Coronary artery (tissue), 2 donors: Measurements from ENCODE around the gene CHD1L.
"Not testable (repeated sequence)": the region's sequence is repeated elsewhere in the genome, so short reads cannot be mapped to it uniquely, and the experiment has no call there.

Experiments
- DNase-seq: peaks from one replicate; pipeline ENCODE4 v3.0.0-alpha.2; 2017; ENCODE audit warnings: low spot score
- H3K27ac ChIP-seq, 2 donors: fragments of 200-600 bp; sonication (generic); one replicate each; pipeline ENCODE4 v1.5.1; 2016 to 2019
- H3K4me3 ChIP-seq: fragments of 200-600 bp; sonication (generic); 2 replicates; pipeline ENCODE4 v1.5.1; 2016; ENCODE audit warnings: mild to moderate bottlenecking, moderate library complexity
- TF ChIP-seq, protein P1 (sequence below): fragments of 200-600 bp; sonication (generic); IDR thresholded peaks from one replicate; pipeline ENCODE4 v1.5.1; 2019; ENCODE audit warnings: antibody characterized with exemption

CHD1L gene

DNA sequence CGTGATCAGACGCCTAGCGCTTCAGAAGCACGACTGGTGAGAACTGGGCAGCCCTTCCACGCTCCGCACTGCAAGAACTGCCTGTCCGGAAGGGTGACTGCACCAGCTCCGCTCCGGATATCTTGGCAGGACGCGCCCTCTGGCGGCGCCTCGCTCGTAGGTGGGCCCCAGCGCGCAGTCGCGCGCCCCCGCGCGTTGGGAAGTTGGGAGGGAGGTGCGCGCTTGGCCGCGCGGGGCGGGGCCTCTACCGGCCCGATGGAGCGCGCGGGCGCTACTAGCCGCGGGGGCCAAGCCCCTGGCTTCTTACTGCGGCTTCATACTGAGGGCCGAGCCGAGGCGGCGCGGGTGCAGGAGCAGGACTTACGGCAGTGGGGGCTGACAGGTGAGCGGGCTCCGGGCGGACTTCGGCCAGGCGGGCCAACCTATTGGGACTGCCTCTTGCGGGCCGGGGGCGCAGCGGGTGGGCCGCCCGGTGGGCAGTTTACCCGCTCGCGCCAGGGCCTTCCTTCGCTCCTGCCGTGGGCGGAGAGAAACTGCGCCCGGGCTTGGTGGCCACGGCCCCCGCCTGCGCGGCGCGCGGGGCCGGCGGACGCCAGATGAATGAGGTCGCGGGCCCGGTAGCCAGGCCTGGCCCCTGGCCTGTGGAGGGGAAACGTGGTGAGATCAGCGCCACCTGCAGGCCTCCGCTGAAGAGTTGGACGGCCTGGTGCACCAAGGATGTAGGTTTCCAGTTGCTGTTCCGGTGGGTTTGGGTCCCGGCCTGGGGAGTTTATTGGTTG is at the start of gene CHD1L:
Gene CHD1L, plus strand, starts transcription at position 236 of the 779 bp plus-strand sequence. Its CDS starts 20 bp downstream, at position 256.
- H3K27ac ChIP-seq = peak within 1 kb of the TSS; percentile 93
- TF ChIP-seq, protein P1, sequence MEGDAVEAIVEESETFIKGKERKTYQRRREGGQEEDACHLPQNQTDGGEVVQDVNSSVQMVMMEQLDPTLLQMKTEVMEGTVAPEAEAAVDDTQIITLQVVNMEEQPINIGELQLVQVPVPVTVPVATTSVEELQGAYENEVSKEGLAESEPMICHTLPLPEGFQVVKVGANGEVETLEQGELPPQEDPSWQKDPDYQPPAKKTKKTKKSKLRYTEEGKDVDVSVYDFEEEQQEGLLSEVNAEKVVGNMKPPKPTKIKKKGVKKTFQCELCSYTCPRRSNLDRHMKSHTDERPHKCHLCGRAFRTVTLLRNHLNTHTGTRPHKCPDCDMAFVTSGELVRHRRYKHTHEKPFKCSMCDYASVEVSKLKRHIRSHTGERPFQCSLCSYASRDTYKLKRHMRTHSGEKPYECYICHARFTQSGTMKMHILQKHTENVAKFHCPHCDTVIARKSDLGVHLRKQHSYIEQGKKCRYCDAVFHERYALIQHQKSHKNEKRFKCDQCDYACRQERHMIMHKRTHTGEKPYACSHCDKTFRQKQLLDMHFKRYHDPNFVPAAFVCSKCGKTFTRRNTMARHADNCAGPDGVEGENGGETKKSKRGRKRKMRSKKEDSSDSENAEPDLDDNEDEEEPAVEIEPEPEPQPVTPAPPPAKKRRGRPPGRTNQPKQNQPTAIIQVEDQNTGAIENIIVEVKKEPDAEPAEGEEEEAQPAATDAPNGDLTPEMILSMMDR = peak; percentile 63
- H3K4me3 ChIP-seq = peak within 1 kb of the TSS; percentile 83
- peak; percentile 96 for DNase-seq

DNA sequence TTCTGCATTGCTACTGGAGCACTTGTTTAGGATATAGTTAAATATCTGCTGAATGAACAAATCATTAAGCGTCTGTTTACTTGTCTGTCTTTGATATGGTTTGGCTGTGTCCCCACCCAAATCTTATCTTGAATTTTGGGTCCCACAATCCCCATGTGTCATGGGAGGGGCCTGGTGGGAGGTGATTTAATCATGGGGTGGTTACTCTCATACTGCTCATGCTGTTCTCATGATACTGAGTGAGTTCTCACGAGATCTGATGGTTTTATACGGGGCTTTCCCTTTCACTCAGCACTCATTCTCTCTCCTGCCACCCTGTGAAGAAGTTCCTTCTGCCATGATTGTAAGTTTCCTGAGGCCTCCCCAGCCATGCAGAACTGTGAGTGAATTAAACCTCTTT is 45.2 kb upstream of the CHD1L start:
- not testable (repeated sequence) for DNase-seq, H3K4me3 ChIP-seq, H3K27ac ChIP-seq

DNA sequence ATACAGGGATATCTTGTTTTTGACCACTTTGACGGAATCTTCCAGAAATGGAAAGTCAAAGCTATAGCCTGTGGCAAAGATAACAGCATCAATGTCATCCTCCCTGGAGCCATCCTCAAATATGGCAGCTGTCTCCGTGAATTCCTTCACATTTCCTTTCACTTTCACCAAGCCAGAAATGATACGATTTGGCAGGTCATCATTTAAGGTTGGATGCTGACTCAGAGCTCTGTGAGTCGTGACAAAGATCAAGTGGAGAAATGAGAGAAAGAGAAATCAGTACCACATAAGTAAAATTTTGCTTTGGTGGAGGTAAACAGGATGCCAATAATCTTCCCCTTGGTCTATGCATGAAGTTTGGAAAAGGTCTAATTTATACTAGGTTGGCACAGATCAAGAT is 41.2 kb upstream of the CHD1L start:
- Histone ChIP-seq H3K4me3 (no peak overlapping the region), H3K27ac (no peak overlapping the region)
- no peak for DNase-seq
- TF ChIP-seq, protein P1 = no peak

DNA sequence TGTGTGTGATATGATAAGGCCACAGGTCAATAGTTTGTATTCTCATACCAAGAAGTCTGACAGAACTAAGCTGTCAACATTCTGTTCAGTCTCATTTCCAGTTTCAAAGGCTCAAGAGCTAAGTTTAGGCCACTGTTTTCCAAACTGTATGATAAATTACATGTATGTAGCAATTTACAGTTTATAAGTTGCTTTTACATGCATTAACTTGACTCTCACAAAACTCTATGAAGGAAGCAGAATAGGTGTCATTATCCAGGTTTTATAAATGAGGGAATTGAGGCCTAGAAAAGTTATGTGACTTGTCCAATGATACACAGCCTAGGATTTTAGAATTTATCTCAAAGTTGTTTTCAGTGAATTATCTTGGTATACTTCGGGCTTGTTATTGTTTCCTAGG is 40.7 kb upstream of the CHD1L start:
- no peak for DNase-seq
- TF ChIP-seq, protein P1 = no peak

DNA sequence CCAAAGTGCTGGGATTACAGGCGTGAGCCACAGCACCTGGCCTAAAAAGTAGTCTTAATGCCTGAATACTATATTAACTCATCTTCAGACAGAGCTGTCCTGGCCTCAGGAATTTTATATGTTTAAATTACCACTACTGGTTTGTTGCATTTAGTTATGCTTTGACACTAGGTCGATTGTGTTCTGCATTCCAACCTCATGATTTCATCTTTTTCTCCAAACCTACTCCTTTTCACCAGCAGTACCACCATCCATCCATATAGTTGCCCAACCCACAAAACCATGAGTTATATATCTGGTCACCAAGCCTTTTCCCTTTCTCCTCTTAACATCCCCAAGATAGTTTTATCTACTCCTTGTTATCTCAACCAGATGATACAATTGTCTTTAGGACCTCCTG is 39.9 kb upstream of the CHD1L start:
- Histone ChIP-seq H3K27ac (no peak overlapping the region), H3K4me3 (no peak overlapping the region)
- DNase-seq = no peak
- TF ChIP-seq, protein P1 = no peak

More for the DNA sequence above, 40.7 kb upstream of the CHD1L start:
- Histone ChIP-seq H3K4me3 (no peak overlapping the region), H3K27ac (no peak overlapping the region)

DNA sequence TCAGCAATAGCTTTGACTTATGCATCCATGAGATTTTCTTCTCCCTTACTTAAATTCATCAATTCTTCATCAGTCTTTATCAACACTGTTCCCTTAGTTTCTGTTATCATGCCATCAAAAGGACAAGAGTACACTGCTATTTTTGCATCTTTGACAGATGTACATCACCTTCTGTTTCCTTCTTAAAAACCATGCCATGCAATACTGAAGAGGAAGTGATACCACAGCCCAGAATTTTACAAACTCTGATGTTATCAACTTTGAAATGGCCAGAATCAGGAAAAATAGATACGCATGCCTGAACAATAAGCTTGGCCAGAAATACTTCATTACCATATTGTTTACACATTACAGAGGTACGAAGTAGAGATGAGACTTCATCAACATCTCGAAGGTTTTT is 38.4 kb upstream of the CHD1L start:
- no peak overlapping the region for H3K27ac ChIP-seq
- no peak for DNase-seq
- H3K4me3 ChIP-seq = no peak overlapping the region
- TF ChIP-seq, protein P1 = no peak

DNA sequence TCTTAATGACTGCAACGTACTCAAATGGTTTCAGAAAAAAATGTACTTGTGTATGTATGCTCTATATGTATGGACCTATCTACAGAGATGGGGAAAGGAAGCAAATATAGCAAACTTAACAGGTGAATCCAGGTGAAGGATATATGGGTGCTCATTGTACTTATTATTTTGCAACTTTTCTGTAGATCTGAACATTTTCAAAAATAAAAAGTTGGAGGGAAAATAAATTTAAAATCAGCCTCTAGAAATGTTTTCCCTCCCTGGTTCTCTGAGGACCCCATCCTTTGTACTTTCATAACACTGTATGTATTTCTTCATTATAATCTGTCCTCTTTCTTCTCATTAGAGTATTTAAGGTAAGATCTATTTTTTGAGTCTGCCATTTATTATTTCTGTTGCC is 35.3 kb upstream of the CHD1L start:
- TF ChIP-seq, protein P1 = no peak
- no peak for DNase-seq
- no peak overlapping the region for H3K27ac ChIP-seq
- H3K4me3 ChIP-seq = no peak overlapping the region
